CD8-positive, alpha-beta memory T cell (primary cell): Measurements from ENCODE around the gene COPZ1. TPM values are rescaled to one million over a fixed set of nuclear protein-coding genes. Genes with fewer than 3 reads are reported as not detected.

Experiments
- CTCF ChIA-PET: fragments of 350-600 bp; sonication (Branson Sonifier 250); formaldehyde crosslinking; loops from one replicate; lab custom pipeline; 2021; ENCODE audit warnings: antibody characterized with exemption; lab: Charles Lee
- POLR2A ChIA-PET: fragments of 350-600 bp; sonication (Branson Sonifier 250); formaldehyde crosslinking; loops from one replicate; lab custom pipeline; 2021; ENCODE audit warnings: antibody characterized with exemption; lab: Charles Lee
- DNase-seq, 5 donors: peaks; one replicate each; pipeline versions ENCODE4 v3.0.0 to v3.0.0-alpha.2; 2020 to 2022; ENCODE audit warnings: mixed read lengths in 1 of 5
- H3K27ac ChIP-seq: one replicate; pipeline ENCODE4 v1.7.0; 2013; ENCODE audit warnings: low read depth, mild to moderate bottlenecking, low read length, moderate library complexity
- H3K27me3 ChIP-seq: 2 replicates; pipeline ENCODE4 v1.7.0; 2013; ENCODE audit warnings: low read length, mild to moderate bottlenecking; ENCODE audit not compliant: insufficient read depth, poor library complexity, severe bottlenecking
- H3K36me3 ChIP-seq: 2 replicates; pipeline ENCODE4 v1.7.0; 2013; ENCODE audit warnings: mild to moderate bottlenecking, low read length, moderate library complexity; ENCODE audit not compliant: insufficient read depth
- H3K4me1 ChIP-seq: 2 replicates; pipeline ENCODE4 v1.7.0; 2013; ENCODE audit warnings: mild to moderate bottlenecking, low read length, moderate library complexity; ENCODE audit not compliant: insufficient read depth
- H3K4me3 ChIP-seq: 2 replicates; pipeline ENCODE4 v1.7.0; 2013; ENCODE audit warnings: mild to moderate bottlenecking, low read length
- H3K9me3 ChIP-seq: 2 replicates; pipeline ENCODE4 v1.7.0; 2013; ENCODE audit warnings: mild to moderate bottlenecking, low read length
- H3K27ac Mint-ChIP-seq, 8 donors: one replicate each; pipeline ENCODE4 v1.8.0; 2020 to 2021; ENCODE audit warnings: mixed read lengths in 8 of 8, mild to moderate bottlenecking in 6 of 8, inconsistent platforms in 3 of 8, moderate library complexity in 3 of 8
- H3K27me3 Mint-ChIP-seq, 2 donors: one replicate each; pipeline ENCODE4 v1.8.0; 2020 to 2021; ENCODE audit warnings: mixed read lengths in 2 of 2, mild to moderate bottlenecking in 1 of 2, moderate library complexity in 1 of 2
- H3K36me3 Mint-ChIP-seq, 3 donors: one replicate each; pipeline ENCODE4 v1.8.0; 2020 to 2021; ENCODE audit warnings: mixed read lengths in 3 of 3, inconsistent platforms in 1 of 3, mild to moderate bottlenecking in 1 of 3
- H3K4me1 Mint-ChIP-seq, 3 donors: one replicate each; pipeline ENCODE4 v1.8.0; 2020 to 2021; ENCODE audit warnings: mixed read lengths in 3 of 3, inconsistent platforms in 1 of 3, mild to moderate bottlenecking in 1 of 3
- H3K4me3 Mint-ChIP-seq, 7 donors: one replicate each; pipeline ENCODE4 v1.8.0; 2020 to 2021; ENCODE audit warnings: mixed read lengths in 7 of 7, mild to moderate bottlenecking in 6 of 7, moderate library complexity in 4 of 7, inconsistent platforms in 2 of 7
- H3K9me3 Mint-ChIP-seq, 5 donors: one replicate each; pipeline ENCODE4 v1.8.0; 2020 to 2022; ENCODE audit warnings: mixed read lengths in 5 of 5, mild to moderate bottlenecking in 3 of 5, moderate library complexity in 2 of 5, inconsistent platforms in 1 of 5
- polyA plus RNA-seq: library from polyadenylated mRNA; unstranded; fragments of 300-500 nt; fragmentation: Illumina TruSeq; gene quantifications from one replicate; pipeline ENCODE4 v1.2.3, GENCODE V29; 2021
- total RNA-seq, 2 experiments: library from RNA; stranded (reverse); gene quantifications; one replicate each; pipeline ENCODE4 v1.2.3, GENCODE V29; 2021

Gene COPZ1
- total and polyA plus RNA-seq, 3 experiments from 2014 or later, result 112 to 158 (median 115) TPM

DNA sequence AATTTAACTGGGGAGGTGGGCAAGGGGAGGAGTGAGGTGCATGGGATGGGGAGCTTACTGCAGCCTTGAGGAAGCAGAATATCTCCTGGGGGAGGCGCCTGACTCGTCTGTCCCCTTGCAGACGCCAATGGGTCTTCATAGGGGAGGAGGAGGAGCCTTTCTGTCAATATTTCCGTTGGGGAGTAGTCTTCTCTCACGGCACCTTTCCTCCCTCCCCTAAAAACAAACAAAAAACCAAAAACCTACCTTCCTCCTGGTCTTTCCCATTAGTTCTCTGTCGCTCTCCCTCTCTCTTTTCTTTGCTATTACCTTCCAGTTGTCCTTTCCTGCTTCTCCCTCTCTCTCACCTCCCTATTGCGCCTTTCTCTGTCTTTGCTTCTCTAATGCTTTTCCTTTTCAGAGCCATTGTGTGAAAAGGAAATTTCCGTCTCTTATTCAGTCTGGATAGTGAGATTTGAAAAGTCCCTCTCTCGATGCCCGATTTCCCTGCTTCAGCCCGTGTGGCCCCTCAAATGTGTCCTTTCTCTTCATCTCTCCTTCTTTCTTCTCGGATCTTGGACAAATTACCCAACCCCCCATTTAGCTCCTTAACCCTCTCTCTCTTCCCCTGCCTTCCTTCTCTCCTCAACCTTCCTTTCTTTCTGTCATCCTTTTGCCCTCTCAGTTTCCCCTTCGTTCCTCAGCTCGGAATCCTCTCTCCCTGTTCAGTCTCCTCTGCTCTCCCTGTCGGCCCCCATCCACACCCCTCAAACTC lies 33.4 kb downstream of the COPZ1 start:
- no peaks in the 10 kb centered on the region for H3K9me3 Mint-ChIP-seq

DNA sequence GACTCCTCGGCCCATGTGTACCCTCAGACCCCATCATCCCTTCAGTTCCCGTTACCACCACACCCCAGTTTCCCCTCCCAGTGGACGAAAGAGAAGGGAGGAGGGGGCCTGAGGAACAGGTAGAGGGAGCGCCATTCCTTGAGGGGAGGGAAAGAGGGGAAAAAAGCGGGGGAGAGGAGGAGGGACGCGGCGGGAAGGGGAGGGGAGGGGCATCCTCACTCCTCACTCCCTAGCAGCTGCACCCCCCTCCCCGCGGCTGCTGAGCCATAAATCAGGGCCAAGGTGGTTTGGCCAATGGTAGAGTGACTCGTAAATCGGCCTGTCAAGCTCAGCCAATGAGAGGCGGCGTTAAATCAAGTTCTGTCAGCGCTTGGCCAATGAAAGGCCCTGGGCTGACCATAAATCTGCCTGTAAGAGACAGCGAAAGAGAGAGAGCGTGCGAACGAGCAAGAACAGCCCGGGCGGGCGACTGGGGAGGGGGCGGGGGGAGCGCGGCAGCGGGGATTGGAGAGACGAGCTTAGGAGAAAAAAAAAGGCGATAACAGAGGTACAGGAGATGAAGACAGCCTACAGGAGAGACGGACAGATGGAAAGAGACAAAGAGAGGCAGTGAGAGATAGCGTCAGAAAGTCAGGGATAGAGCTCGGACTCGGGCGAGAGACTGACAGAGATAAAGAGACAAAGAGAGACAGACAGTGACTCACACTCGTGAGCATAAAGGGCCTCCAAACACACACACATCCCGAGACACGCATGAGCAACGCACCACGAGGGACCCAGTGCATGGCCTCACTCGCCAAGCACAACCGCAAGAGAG lies 34.2 kb downstream of the COPZ1 start:
- Mint-ChIP-seq H3K27ac (no peak overlapping the region), H3K4me1 (peaks cover 8 to 13% (median 10%) of the 10 kb centered on the region in 3 donors), H3K9me3 (no peaks in the 10 kb centered on the region), H3K36me3 (no peaks in the 10 kb centered on the region), H3K27me3 (peaks cover 0 to 2% of the 10 kb centered on the region in 2 donors), H3K4me3 (no peak overlapping the region)
- no peaks in the 10 kb centered on the region for H3K9me3 ChIP-seq
- H3K4me3 ChIP-seq, result peak overlapping the region; percentile 80
- H3K27ac ChIP-seq, result peak overlapping the region; percentile 71
- no peaks in the 10 kb centered on the region for H3K36me3 ChIP-seq
- H3K4me1 ChIP-seq, result peaks cover 22% of the 10 kb centered on the region
- peak; percentile 89 to 97 (median 94) for DNase-seq
- ChIA-PET POLR2A (interaction anchor here (0.7 to 2.3 kb wide), 12 partner anchors 23 to 107 kb away, joined by 3 to 29 read pairs (median 3); partner anchors contain the start of genes CBX5, COPZ1 and HNRNPA1), CTCF (interaction anchor here (0.7 to 7.6 kb wide), 17 partner anchors 9 to 371 kb away, joined by 3 to 48 read pairs (median 4); partner anchors contain the start of genes CBX5, COPZ1 and HNRNPA1)
- H3K27me3 ChIP-seq, result no peaks in the 10 kb centered on the region

More for the DNA sequence above, 33.4 kb downstream of the COPZ1 start:
- Mint-ChIP-seq H3K27ac (no peak overlapping the region), H3K27me3 (peaks cover 0 to 2% of the 10 kb centered on the region in 2 donors), H3K4me3 (no peak overlapping the region), H3K36me3 (no peaks in the 10 kb centered on the region), H3K4me1 (peaks cover 4 to 6% (median 6%) of the 10 kb centered on the region in 3 donors)
- Histone ChIP-seq H3K27me3 (no peaks in the 10 kb centered on the region), H3K9me3 (no peaks in the 10 kb centered on the region), H3K36me3 (no peaks in the 10 kb centered on the region), H3K4me1 (peaks cover 15% of the 10 kb centered on the region), H3K27ac (peak overlapping the region; percentile 71), H3K4me3 (peak overlapping the region; percentile 80)
- peak; percentile 24 to 63 (median 40) for DNase-seq
- POLR2A ChIA-PET, result interaction anchor here (0.7 to 2.3 kb wide), 9 partner anchors 32 to 107 kb away, joined by 3 to 29 read pairs (median 3); partner anchors contain the start of genes CBX5, COPZ1 and HNRNPA1
- CTCF ChIA-PET, result interaction anchor here (0.7 to 7.6 kb wide), 17 partner anchors 10 to 370 kb away, joined by 3 to 48 read pairs (median 4); partner anchors contain the start of genes CBX5, COPZ1 and HNRNPA1

DNA sequence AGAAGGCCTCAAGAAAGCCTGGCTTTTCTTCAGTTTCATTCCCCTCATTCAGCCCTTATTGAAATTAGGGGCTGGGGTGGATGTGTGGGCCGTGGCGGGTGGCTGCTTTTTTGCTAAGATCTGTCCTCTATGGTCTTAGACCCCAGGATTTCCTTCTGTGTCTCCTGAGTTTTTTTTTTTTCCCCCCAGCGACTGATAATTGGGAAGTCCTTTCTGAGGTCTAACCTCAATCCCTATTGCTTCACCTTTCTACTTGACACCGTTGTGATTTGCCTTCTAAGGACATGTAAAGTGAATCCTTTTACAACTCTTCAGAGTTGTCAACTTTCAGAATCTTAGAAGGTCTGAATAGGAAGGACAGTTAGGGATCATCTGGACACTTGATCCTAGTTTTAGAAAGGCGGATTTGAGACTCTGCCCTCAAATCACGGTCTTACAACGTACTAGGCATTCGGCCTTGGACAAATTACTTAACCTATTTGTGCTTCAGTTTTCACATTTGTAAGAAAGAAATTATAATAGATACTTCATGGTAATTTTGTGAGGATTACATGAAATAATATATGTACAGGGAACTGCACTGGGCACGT lies 34.9 kb downstream of the COPZ1 start:
- CTCF ChIA-PET, result interaction anchor here (0.8 to 7.6 kb wide), 15 partner anchors 9 to 111 kb away, joined by 3 to 48 read pairs (median 4); partner anchors contain the start of gene COPZ1
- H3K27me3 Mint-ChIP-seq, result peaks cover 0 to 2% of the 10 kb centered on the region in 2 donors

DNA sequence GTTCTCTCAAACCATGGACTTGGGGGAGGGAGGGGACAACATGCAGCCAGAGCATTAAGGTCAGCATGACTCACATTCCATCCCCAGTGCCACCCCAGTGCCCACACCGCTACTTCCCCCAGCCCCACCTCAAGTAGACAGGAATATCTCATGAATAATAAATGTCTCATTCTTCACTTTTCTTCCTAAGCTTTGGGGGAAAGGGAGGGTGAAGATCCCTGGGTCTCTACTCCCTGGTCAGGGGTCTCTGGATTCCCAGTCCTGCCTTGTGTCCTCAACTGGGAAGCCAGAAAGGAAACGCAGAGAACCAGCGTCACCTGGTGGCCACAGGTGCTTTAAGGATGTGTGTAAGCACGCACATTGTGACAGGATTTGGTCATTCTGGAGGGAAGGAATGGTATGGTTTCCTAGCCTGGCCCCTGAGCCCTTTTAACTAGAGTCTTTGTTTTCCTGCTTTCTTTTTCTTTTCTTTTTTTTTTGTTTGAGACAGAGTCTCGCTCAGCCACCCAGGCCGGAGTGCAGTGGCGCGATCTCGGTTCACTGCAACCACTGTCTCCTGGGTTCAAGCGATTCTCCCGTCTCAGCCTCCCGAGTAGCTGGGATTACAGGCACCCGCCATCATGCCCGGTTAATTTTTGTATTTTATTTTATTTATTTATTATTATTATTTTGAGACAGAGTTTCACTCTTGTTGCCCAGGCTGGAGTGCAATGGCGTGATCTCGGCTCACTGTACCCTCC lies 36.0 kb downstream of the COPZ1 start:
- Mint-ChIP-seq H3K27ac (peak overlapping the region in 5 of 8 donors; percentile 29 to 75 (median 65)), H3K9me3 (no peaks in the 10 kb centered on the region), H3K36me3 (no peaks in the 10 kb centered on the region), H3K27me3 (peaks cover 0 to 2% of the 10 kb centered on the region in 2 donors), H3K4me3 (peak overlapping the region in 4 of 7 donors; percentile 23 to 65 (median 59)), H3K4me1 (peaks cover 12 to 20% (median 18%) of the 10 kb centered on the region in 3 donors)
- ChIA-PET CTCF (interaction anchor here (0.8 to 7.6 kb wide), 13 partner anchors 8 to 145 kb away, joined by 3 to 48 read pairs (median 3); partner anchors contain the start of gene COPZ1), POLR2A (no interaction called here)
- Histone ChIP-seq H3K27ac (no peak overlapping the region), H3K27me3 (no peaks in the 10 kb centered on the region), H3K4me3 (no peak overlapping the region), H3K36me3 (no peaks in the 10 kb centered on the region), H3K4me1 (peaks cover 29% of the 10 kb centered on the region), H3K9me3 (no peaks in the 10 kb centered on the region)
- DNase-seq, result peak in 4 of 5 donors; percentile 15 to 65 (median 30)

More for the DNA sequence above, 34.9 kb downstream of the COPZ1 start:
- peaks cover 12 to 20% (median 17%) of the 10 kb centered on the region in 3 donors for H3K4me1 Mint-ChIP-seq
- DNase-seq, result no peak
- no peaks in the 10 kb centered on the region for H3K27me3 ChIP-seq
- no peaks in the 10 kb centered on the region for H3K36me3 ChIP-seq
- peak overlapping the region in 3 of 8 donors; percentile 9 to 75 (median 17) for H3K27ac Mint-ChIP-seq
- POLR2A ChIA-PET, result interaction anchor here (0.9 to 2.3 kb wide), 7 partner anchors 24 to 80 kb away, joined by 3 to 29 read pairs (median 5); partner anchors contain the start of genes CBX5, COPZ1 and HNRNPA1
- H3K4me3 Mint-ChIP-seq, result peak overlapping the region in 2 of 7 donors; percentile 22 to 29
- H3K9me3 Mint-ChIP-seq, result no peaks in the 10 kb centered on the region
- H3K36me3 Mint-ChIP-seq, result no peaks in the 10 kb centered on the region
- H3K4me1 ChIP-seq, result peaks cover 29% of the 10 kb centered on the region
- no peaks in the 10 kb centered on the region for H3K9me3 ChIP-seq
- peak overlapping the region; percentile 44 for H3K27ac ChIP-seq
- H3K4me3 ChIP-seq, result peak overlapping the region; percentile 80

DNA sequence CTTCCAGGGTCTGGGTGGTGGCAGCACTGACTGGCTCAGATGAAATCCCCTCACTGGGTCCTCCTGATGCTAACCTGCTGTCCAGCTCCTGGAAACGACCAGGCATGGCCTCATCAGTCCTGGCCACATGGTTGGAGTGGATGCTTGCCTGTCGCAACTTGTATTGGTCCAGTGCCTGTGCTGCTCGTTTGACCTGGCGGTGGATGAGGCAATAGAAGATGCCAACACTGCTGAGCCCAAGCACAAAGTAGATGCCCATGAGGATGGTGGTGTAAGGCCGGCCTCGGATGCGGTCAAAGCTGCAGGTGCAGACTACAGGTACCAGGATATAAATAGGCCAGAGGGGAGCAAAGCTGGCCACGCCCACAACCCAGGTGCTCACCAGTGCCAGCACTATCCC lies 38.1 kb downstream of the COPZ1 start:
- no peaks in the 10 kb centered on the region for H3K36me3 ChIP-seq
- Mint-ChIP-seq H3K27ac (peak overlapping the region in 1 of 8 donors; percentile 23), H3K4me3 (no peak overlapping the region)

DNA sequence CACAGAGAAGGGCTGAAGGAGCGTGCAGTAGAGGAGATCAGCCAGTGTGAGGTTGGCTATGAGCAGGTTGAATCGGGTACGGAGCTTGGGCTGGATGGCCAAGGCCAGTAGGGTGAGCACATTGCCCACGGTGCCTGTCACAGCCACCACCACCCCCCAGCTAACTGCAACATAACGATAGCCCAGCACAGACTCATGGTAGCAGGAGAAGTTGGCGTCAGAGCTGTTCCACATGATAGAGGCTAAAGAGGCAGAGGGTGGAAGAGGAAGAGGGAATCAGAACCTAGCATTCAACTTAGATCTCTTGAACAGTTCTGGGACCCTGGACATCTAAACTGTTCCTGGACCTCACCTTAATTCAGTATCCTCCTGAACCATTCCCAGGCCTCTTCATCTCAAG lies 38.7 kb downstream of the COPZ1 start:
- no peak overlapping the region for H3K4me3 ChIP-seq
- H3K36me3 ChIP-seq, result no peaks in the 10 kb centered on the region
- DNase-seq, result no peak
- H3K36me3 Mint-ChIP-seq, result no peaks in the 10 kb centered on the region
- peaks cover 0 to 2% of the 10 kb centered on the region in 2 donors for H3K27me3 Mint-ChIP-seq
- peak overlapping the region in 1 of 8 donors; percentile 77 for H3K27ac Mint-ChIP-seq
- H3K4me3 Mint-ChIP-seq, result peak overlapping the region in 1 of 7 donors; percentile 61
- H3K4me1 ChIP-seq, result peaks cover 29% of the 10 kb centered on the region
- ChIA-PET POLR2A (no interaction called here), CTCF (interaction anchor here (0.6 to 1.5 kb wide), 3 partner anchors 16 to 70 kb away, joined by 3 to 5 read pairs (median 3); no protein-coding TSS in a partner anchor)
- no peaks in the 10 kb centered on the region for H3K9me3 Mint-ChIP-seq
- no peaks in the 10 kb centered on the region for H3K27me3 ChIP-seq
- H3K4me1 Mint-ChIP-seq, result peaks cover 13 to 28% (median 24%) of the 10 kb centered on the region in 3 donors
- no peak overlapping the region for H3K27ac ChIP-seq
- H3K9me3 ChIP-seq, result no peaks in the 10 kb centered on the region

More for the DNA sequence above, 38.1 kb downstream of the COPZ1 start:
- Histone ChIP-seq H3K4me1 (peaks cover 26% of the 10 kb centered on the region), H3K27me3 (no peaks in the 10 kb centered on the region), H3K4me3 (no peak overlapping the region), H3K9me3 (no peaks in the 10 kb centered on the region), H3K27ac (no peak overlapping the region)
- Mint-ChIP-seq H3K4me1 (peaks cover 8 to 22% (median 18%) of the 10 kb centered on the region in 3 donors), H3K27me3 (peaks cover 0 to 2% of the 10 kb centered on the region in 2 donors), H3K9me3 (no peaks in the 10 kb centered on the region), H3K36me3 (no peaks in the 10 kb centered on the region)
- ChIA-PET POLR2A (no interaction called here), CTCF (interaction anchor here (0.8 to 1.8 kb wide), 6 partner anchors 16 to 148 kb away, joined by 3 to 7 read pairs (median 4); partner anchors contain the start of gene COPZ1)
- DNase-seq, result no peak
